ENCODE data around the gene ALKBH2. TPM values are rescaled to one million over a fixed set of nuclear protein-coding genes. Genes with fewer than 3 reads are reported as not detected.

The ALKBH2 gene
- polyA plus RNA-seq, 3 donors = 3.7 to 13.0 (median 4.5) TPM

GRCh38 chr12:109069307-109070271 is 23.7 kb downstream of the ALKBH2 start:
- peak overlapping the region in 2 of 7 donors; percentile 64 for H3K27ac Mint-ChIP-seq
- DNase-seq = no peak
- H3K36me3 Mint-ChIP-seq = peaks cover 56 to 68% of the 10 kb centered on the region in 2 donors

GRCh38 chr12:109065853-109066193 is 27.4 kb downstream of the ALKBH2 start:
- H3K4me3 Mint-ChIP-seq = no peak overlapping the region
- Histone ChIP-seq H3K27ac (ENCODE audit: low read depth in 1 of 2, low read length in 2 of 2) (no peak overlapping the region), H3K4me1 (ENCODE audit: control insufficient read depth in 1 of 2, insufficient read depth in 2 of 2, low read length in 2 of 2) (no peaks in the 10 kb centered on the region), H3K36me3 (replicated peaks in 1 of 2; ENCODE audit: control insufficient read depth in 1 of 2, insufficient read depth in 2 of 2, low read length in 2 of 2) (peaks cover 21 to 43% of the 10 kb centered on the region in 2 donors), H3K79me2 (ENCODE audit: insufficient read depth, low read length) (no peaks in the 10 kb centered on the region), H3K9ac (ENCODE audit: insufficient read depth, low read length, poor library complexity, severe bottlenecking) (no peak overlapping the region), H4K20me1 (ENCODE audit: insufficient read depth, low read length) (no peaks in the 10 kb centered on the region), H3K4me2 (replicated peaks; ENCODE audit: extremely low read depth, low read length, poor library complexity, severe bottlenecking) (no peak overlapping the region), H3K9me3 (replicated peaks in 1 of 2; ENCODE audit: control insufficient read depth in 1 of 2, insufficient read depth in 1 of 2, low read length in 2 of 2) (no peaks in the 10 kb centered on the region), H2AFZ (ENCODE audit: insufficient read depth, low read depth, low read length, poor library complexity, severe bottlenecking) (no peak overlapping the region), H3K4me3 (replicated peaks in 1 of 3; ENCODE audit: low read depth in 2 of 3, low read length in 3 of 3) (no peak overlapping the region), H3K27me3 (ENCODE audit: control insufficient read depth in 2 of 2, insufficient read depth in 2 of 2, low read length in 2 of 2) (no peaks in the 10 kb centered on the region)
- H3K36me3 Mint-ChIP-seq = peaks cover 37 to 46% of the 10 kb centered on the region in 2 donors
- H3K9me3 Mint-ChIP-seq = peaks cover 0 to 4% (median 1%) of the 10 kb centered on the region in 7 donors
- H3K27ac Mint-ChIP-seq = no peak overlapping the region
- DNase-seq = no peak
- H3K4me1 Mint-ChIP-seq = no peaks in the 10 kb centered on the region
- H3K27me3 Mint-ChIP-seq (ENCODE audit: low read depth in 3 of 3) = peaks cover 0 to 2% (median 1%) of the 10 kb centered on the region in 3 donors
- 100% methylated on average over 1 of the region's 1 CpG for WGBS (ENCODE audit: insufficient coverage)
- intact Hi-C loops (cut with micrococcal nuclease) = no loop called here
- TF ChIP-seq CTCF (IDR thresholded peaks at IDR 0.05) = no peak

More at GRCh38 chr12:109069307-109070271, 23.7 kb downstream of the ALKBH2 start:
- Histone ChIP-seq H3K36me3 (replicated peaks in 1 of 2; ENCODE audit: control insufficient read depth in 1 of 2, insufficient read depth in 2 of 2, low read length in 2 of 2) (peaks cover 44 to 72% of the 10 kb centered on the region in 2 donors), H3K27me3 (ENCODE audit: control insufficient read depth in 2 of 2, insufficient read depth in 2 of 2, low read length in 2 of 2) (no peaks in the 10 kb centered on the region), H3K9me3 (replicated peaks in 1 of 2; ENCODE audit: control insufficient read depth in 1 of 2, insufficient read depth in 1 of 2, low read length in 2 of 2) (no peaks in the 10 kb centered on the region), H4K20me1 (ENCODE audit: insufficient read depth, low read length) (no peaks in the 10 kb centered on the region), H3K4me1 (ENCODE audit: control insufficient read depth in 1 of 2, insufficient read depth in 2 of 2, low read length in 2 of 2) (no peaks in the 10 kb centered on the region), H3K4me3 (replicated peaks in 1 of 3; ENCODE audit: low read depth in 2 of 3, low read length in 3 of 3) (no peak overlapping the region), H2AFZ (ENCODE audit: insufficient read depth, low read depth, low read length, poor library complexity, severe bottlenecking) (no peak overlapping the region), H3K27ac (ENCODE audit: low read depth in 1 of 2, low read length in 2 of 2) (no peak overlapping the region), H3K79me2 (ENCODE audit: insufficient read depth, low read length) (no peaks in the 10 kb centered on the region), H3K9ac (ENCODE audit: insufficient read depth, low read length, poor library complexity, severe bottlenecking) (no peak overlapping the region), H3K4me2 (replicated peaks; ENCODE audit: extremely low read depth, low read length, poor library complexity, severe bottlenecking) (no peak overlapping the region)
- intact Hi-C loops (cut with micrococcal nuclease) = no loop called here
- H3K27me3 Mint-ChIP-seq (ENCODE audit: low read depth in 3 of 3) = peaks cover 0 to 2% (median 0%) of the 10 kb centered on the region in 3 donors
- WGBS (ENCODE audit: insufficient coverage) = 99% methylated on average over 17 of the region's 17 CpGs
- peak overlapping the region in 1 of 2 donors; percentile 42 for H3K4me3 Mint-ChIP-seq
- H3K4me1 Mint-ChIP-seq = no peaks in the 10 kb centered on the region
- peaks cover 0 to under 1% (median 0%) of the 10 kb centered on the region in 7 donors for H3K9me3 Mint-ChIP-seq
- no peak for TF ChIP-seq CTCF (IDR thresholded peaks at IDR 0.05)
